ENCODE data around the gene SYTL3. TPM values are rescaled to one million over a fixed set of nuclear protein-coding genes. Genes with fewer than 3 reads are reported as not detected.

The SYTL3 gene
- total RNA-seq, 2 donors from 2014 or later = 9.9 to 12.1 TPM

GRCh38 chr6:158643836-158644230 lies 6.0 kb upstream of the SYTL3 start:
- Histone ChIP-seq H3K4me1 (replicated peaks) (no peaks in the 10 kb centered on the region), H3K4me3 (peak overlapping the region; percentile 76 to 89), H3K36me3 (no peaks in the 10 kb centered on the region), H3K27me3 (replicated peaks; ENCODE audit: insufficient read depth) (no peaks in the 10 kb centered on the region), H3K9me3 (no peaks in the 10 kb centered on the region), H3K27ac (peak overlapping the region; percentile 95)
- WGBS = 0% methylated on average over 21 of the region's 21 CpGs
- intact Hi-C loops (cut with DNase I) = no loop called here
- no peak for DNase-seq (ENCODE audit: low spot score)
- no peak for TF ChIP-seq POLR2AphosphoS5 (IDR thresholded peaks at IDR 0.05)
- TF ChIP-seq CTCF (IDR thresholded peaks at IDR 0.05) = no peak
- TF ChIP-seq POLR2A (IDR thresholded peaks at IDR 0.05) = no peak

DNA sequence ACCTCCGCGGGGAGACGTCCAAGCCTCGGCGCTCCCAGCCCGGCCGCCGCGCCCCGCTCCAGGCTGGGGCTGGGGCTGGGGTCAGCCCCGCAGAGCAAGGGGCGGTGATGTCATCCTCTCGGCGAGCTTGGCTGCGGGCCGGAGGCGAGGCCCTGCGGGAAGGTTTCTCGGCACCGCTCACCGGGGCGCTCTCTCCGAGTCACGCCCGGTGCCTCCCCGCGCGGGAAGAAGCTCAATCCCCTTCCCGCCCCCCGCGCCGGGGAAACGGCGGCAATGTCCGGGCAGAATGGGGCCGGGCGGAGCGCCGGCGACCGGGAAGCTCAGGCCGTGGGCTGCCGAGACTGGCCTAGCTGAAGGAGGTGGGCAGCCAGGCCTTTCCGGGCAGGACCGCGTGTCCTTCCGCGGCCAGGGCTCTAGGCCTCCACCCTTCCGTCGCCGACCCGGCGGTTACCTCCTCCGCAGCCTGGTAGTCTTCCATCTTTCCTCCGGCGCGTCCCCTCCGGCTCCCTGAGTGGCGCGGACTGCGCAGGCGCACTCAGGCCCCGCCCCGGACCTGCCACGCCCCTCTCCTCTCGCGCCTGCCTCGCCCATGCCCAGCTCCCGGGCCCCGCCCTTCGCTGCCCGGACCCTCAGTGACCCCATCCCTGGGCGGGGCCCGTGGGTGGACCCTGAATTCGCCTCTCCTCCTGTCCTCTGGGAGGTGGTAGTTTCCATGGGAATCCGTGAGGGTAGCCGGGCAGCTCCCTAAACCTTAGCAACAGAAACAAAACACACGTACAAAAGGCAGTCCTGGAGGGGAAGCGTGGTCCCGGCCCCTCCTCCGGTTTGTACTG lies 5.4 kb upstream of the SYTL3 start, which contains the start of gene DYNLT1:
DYNLT1 (minus strand) TSS at position 513 of the 833 bp plus-strand sequence; CDS start at position 478, 35 bp downstream.
- DNase-seq (ENCODE audit: low spot score) = peak; percentile 90
- Histone ChIP-seq H3K4me1 (replicated peaks) (no peaks in the 10 kb centered on the region), H3K27ac (peak within 1 kb of the TSS; percentile 95), H3K4me3 (peak within 1 kb of the TSS; percentile 76 to 89), H3K27me3 (replicated peaks; ENCODE audit: insufficient read depth) (no peaks in the 10 kb centered on the region), H3K9me3 (no peaks in the 10 kb centered on the region), H3K36me3 (no peaks in the 10 kb centered on the region)
- peak; percentile 96 for TF ChIP-seq POLR2AphosphoS5 (IDR thresholded peaks at IDR 0.05)
- peak in 1 of 4 experiments; percentile 10 for TF ChIP-seq CTCF (IDR thresholded peaks at IDR 0.05)
- TF ChIP-seq POLR2A (IDR thresholded peaks at IDR 0.05) = peak; percentile 98
- intact Hi-C loops (cut with DNase I) = no loop called here
- under 1% methylated on average over 81 of the region's 81 CpGs for WGBS

- no peaks in the 10 kb centered on the region for H3K9me3 ChIP-seq
- H3K27ac ChIP-seq = peak overlapping the region; percentile 95
- TF ChIP-seq POLR2AphosphoS5 (IDR thresholded peaks at IDR 0.05) (no peak), POLR2A (IDR thresholded peaks at IDR 0.05) (no peak), CTCF (IDR thresholded peaks at IDR 0.05) (no peak)
- intact Hi-C loops (cut with DNase I) = no loop called here
- no peaks in the 10 kb centered on the region for H3K4me1 ChIP-seq (replicated peaks)
- H3K27me3 ChIP-seq (replicated peaks; ENCODE audit: insufficient read depth) = no peaks in the 10 kb centered on the region
- DNase-seq (ENCODE audit: low spot score) = no peak
- H3K4me3 ChIP-seq = peak overlapping the region; percentile 76 to 89
- WGBS = 33% methylated on average over 21 of the region's 21 CpGs
- no peaks in the 10 kb centered on the region for H3K36me3 ChIP-seq
These were observed 4.5 kb upstream of the SYTL3 start for GRCh38 chr6:158645064-158646022.

DNA sequence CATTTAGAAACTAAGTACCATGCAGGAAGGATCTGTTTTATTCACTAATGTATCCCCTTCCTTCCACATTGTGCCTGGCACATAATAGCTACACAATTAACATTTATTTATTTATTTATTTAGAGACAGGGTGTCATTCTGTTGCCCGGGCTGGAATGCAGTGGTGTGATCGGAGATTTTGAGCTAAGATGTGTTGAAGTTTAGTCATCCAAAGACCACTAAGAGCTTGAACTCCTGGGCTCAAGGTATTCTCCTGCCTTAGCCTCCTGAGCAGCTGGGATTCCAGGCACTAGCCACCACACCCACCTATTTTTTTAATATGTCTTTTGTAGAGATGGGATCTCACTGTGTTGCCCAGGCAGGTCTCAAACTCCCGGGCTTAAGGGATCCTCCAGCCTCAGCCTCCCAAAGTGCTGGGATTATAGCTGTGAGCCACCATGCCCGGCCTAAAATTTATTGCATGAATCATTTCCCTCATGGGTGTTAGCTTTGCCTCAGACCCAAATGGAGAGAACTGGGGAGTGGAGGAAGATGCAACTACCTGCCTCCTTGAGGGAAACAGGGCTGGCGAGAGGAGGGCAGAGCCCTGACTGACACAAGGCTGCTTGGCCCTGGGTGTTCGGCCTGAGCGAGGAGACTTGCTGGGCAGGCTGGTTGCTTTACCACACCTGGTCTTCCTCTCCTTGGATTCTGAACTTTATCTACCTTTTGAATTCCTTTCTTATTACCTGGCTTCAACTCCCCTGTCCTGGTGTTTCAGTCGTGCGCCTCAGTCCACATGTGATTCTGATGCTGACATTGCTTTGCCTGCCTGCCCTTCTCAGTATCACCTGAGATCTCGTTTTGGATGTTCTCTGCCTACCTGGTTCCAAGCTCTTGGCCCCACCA lies 3.6 kb upstream of the SYTL3 start:
- Histone ChIP-seq H3K4me3 (no peak overlapping the region), H3K27me3 (replicated peaks; ENCODE audit: insufficient read depth) (no peaks in the 10 kb centered on the region), H3K4me1 (replicated peaks) (no peaks in the 10 kb centered on the region), H3K9me3 (no peaks in the 10 kb centered on the region), H3K27ac (no peak overlapping the region), H3K36me3 (no peaks in the 10 kb centered on the region)
- intact Hi-C loops (cut with DNase I) = no loop called here
- no peak for TF ChIP-seq POLR2A (IDR thresholded peaks at IDR 0.05)
- 76% methylated on average over 10 of the region's 10 CpGs for WGBS
- DNase-seq (ENCODE audit: low spot score) = no peak

Data from prostate gland (tissue), 2 donors.